ENCODE results near the gene EIF5AL1.
"Not testable (repeated sequence)": the region's sequence is repeated elsewhere in the genome, so short reads cannot be mapped to it uniquely, and the experiment has no call there.

The EIF5AL1 gene

GRCh38 chr10:79502561-79503309 is 9.6 kb upstream of the EIF5AL1 start:
- peak overlapping the region; percentile 29 for H3K27ac Mint-ChIP-seq
- peak; percentile 48 for DNase-seq
- H3K27me3 Mint-ChIP-seq (ENCODE audit: low read depth, poor library complexity): peaks cover 59% of the 10 kb centered on the region
- no peaks in the 10 kb centered on the region for H3K36me3 Mint-ChIP-seq (ENCODE audit: low read depth)
- peaks cover 6% of the 10 kb centered on the region for H3K4me1 Mint-ChIP-seq
- H3K4me3 Mint-ChIP-seq: peak overlapping the region; percentile 16
- H3K9me3 Mint-ChIP-seq: no peaks in the 10 kb centered on the region
- TF ChIP-seq, protein P1, sequence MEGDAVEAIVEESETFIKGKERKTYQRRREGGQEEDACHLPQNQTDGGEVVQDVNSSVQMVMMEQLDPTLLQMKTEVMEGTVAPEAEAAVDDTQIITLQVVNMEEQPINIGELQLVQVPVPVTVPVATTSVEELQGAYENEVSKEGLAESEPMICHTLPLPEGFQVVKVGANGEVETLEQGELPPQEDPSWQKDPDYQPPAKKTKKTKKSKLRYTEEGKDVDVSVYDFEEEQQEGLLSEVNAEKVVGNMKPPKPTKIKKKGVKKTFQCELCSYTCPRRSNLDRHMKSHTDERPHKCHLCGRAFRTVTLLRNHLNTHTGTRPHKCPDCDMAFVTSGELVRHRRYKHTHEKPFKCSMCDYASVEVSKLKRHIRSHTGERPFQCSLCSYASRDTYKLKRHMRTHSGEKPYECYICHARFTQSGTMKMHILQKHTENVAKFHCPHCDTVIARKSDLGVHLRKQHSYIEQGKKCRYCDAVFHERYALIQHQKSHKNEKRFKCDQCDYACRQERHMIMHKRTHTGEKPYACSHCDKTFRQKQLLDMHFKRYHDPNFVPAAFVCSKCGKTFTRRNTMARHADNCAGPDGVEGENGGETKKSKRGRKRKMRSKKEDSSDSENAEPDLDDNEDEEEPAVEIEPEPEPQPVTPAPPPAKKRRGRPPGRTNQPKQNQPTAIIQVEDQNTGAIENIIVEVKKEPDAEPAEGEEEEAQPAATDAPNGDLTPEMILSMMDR (IDR thresholded peaks at IDR 0.05): peak; percentile 53

GRCh38 chr10:79503787-79504186 is 8.5 kb upstream of the EIF5AL1 start:
- DNase-seq; H3K36me3 Mint-ChIP-seq (ENCODE audit: low read depth); H3K4me3 Mint-ChIP-seq; H3K27ac Mint-ChIP-seq; H3K4me1 Mint-ChIP-seq; H3K9me3 Mint-ChIP-seq: not testable (repeated sequence)
- H3K27me3 Mint-ChIP-seq (ENCODE audit: low read depth, poor library complexity): peaks cover 52% of the 10 kb centered on the region

- H3K27me3 Mint-ChIP-seq (ENCODE audit: low read depth, poor library complexity): peaks cover 48% of the 10 kb centered on the region
These were observed 7.8 kb upstream of the EIF5AL1 start for GRCh38 chr10:79504483-79504882.

GRCh38 chr10:79505328-79505727 is 7.0 kb upstream of the EIF5AL1 start:
- not testable (repeated sequence) for H3K4me1 Mint-ChIP-seq; DNase-seq; H3K36me3 Mint-ChIP-seq (ENCODE audit: low read depth); H3K9me3 Mint-ChIP-seq; H3K27ac Mint-ChIP-seq; H3K4me3 Mint-ChIP-seq
- H3K27me3 Mint-ChIP-seq (ENCODE audit: low read depth, poor library complexity): peaks cover 47% of the 10 kb centered on the region

More at GRCh38 chr10:79504483-79504882, 7.8 kb upstream of the EIF5AL1 start:
- H3K4me1 Mint-ChIP-seq; H3K36me3 Mint-ChIP-seq (ENCODE audit: low read depth); H3K27ac Mint-ChIP-seq; H3K9me3 Mint-ChIP-seq; DNase-seq; H3K4me3 Mint-ChIP-seq: not testable (repeated sequence)

- H3K27ac Mint-ChIP-seq: no peak overlapping the region
- H3K4me3 Mint-ChIP-seq: no peak overlapping the region
- no peak for DNase-seq
- H3K4me1 Mint-ChIP-seq: peaks cover 6% of the 10 kb centered on the region
- H3K27me3 Mint-ChIP-seq (ENCODE audit: low read depth, poor library complexity): peaks cover 47% of the 10 kb centered on the region
- no peaks in the 10 kb centered on the region for H3K9me3 Mint-ChIP-seq
- TF ChIP-seq, protein P1 (IDR thresholded peaks at IDR 0.05): no peak
- no peaks in the 10 kb centered on the region for H3K36me3 Mint-ChIP-seq (ENCODE audit: low read depth)
These were observed 6.5 kb upstream of the EIF5AL1 start for GRCh38 chr10:79505829-79506228.

GRCh38 chr10:79507440-79508167 is 4.7 kb upstream of the EIF5AL1 start:
- DNase-seq: no peak
- Mint-ChIP-seq H3K9me3 (no peaks in the 10 kb centered on the region), H3K27ac (no peak overlapping the region), H3K36me3 (ENCODE audit: low read depth) (no peaks in the 10 kb centered on the region), H3K4me3 (no peak overlapping the region), H3K27me3 (ENCODE audit: low read depth, poor library complexity) (peaks cover 40% of the 10 kb centered on the region), H3K4me1 (peaks cover 13% of the 10 kb centered on the region)
- TF ChIP-seq, protein P1 (IDR thresholded peaks at IDR 0.05): no peak

GRCh38 chr10:79508245-79508644 is 4.1 kb upstream of the EIF5AL1 start:
- H3K4me1 Mint-ChIP-seq; H3K27ac Mint-ChIP-seq; H3K36me3 Mint-ChIP-seq (ENCODE audit: low read depth); DNase-seq; H3K4me3 Mint-ChIP-seq; H3K9me3 Mint-ChIP-seq: not testable (repeated sequence)
- peaks cover 34% of the 10 kb centered on the region for H3K27me3 Mint-ChIP-seq (ENCODE audit: low read depth, poor library complexity)

DNA sequence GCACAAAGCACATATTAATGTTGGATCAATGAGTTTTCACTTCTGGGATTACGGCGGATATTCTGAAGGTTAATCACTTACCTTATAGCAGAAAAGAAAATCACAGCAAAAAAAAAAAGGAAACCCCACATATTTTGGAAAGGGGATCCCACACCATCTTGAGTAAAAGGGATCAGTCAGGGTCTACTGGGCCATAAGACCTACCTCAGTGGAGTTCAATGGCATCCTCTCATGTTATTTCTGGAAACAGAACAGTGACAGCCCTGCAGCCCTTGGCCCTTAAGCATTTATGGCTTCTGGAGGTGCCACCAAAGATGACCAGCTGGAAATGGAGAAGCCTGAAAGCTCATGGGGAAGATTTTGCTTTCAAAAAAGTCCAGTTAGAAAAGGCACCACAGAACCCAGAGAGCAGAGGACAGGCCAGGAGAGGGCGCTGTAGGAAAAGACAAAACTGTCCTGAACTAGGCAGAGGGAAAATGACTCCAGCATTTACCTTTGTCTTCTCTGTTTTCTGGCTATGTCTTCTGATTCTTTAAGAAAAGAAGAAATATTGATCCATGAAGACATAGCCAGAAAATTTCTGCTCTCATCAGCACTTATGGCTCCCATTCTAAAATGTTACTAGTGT is 2.9 kb upstream of the EIF5AL1 start:
- not testable (repeated sequence) for H3K9me3 Mint-ChIP-seq; H3K4me1 Mint-ChIP-seq; H3K36me3 Mint-ChIP-seq (ENCODE audit: low read depth); H3K27ac Mint-ChIP-seq; DNase-seq; H3K4me3 Mint-ChIP-seq
- peaks cover 38% of the 10 kb centered on the region for H3K27me3 Mint-ChIP-seq (ENCODE audit: low read depth, poor library complexity)

DNA sequence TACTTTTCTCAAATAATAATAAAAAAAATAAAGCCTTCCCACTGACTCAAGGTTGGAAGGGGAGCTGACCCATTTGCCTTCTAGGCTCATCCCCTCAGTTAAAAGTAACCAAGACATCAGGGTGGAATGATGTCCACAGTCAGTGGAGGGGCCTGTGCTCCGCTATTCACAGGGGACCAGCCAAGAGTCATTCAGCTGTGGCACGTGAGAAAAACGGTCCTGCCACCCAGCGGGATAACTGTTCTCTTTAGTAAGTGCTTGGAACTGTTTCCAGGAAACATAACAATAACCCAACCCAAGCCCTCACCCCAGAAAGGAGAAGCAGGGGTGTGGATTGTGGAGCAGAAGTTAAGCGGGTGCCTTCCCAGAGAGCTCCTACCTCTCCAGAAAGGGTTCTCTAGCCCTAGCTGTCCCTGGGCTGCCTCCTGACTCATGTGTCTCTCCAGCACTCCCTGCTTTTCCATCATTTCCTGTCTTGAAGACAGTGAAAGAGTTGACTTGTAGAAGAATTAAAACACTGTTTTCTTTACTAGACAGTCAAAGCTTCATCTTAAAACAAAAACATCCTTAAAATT is 2.3 kb upstream of the EIF5AL1 start:
- H3K36me3 Mint-ChIP-seq (ENCODE audit: low read depth); H3K4me1 Mint-ChIP-seq; DNase-seq; H3K4me3 Mint-ChIP-seq; H3K27ac Mint-ChIP-seq; H3K9me3 Mint-ChIP-seq: not testable (repeated sequence)
- peaks cover 38% of the 10 kb centered on the region for H3K27me3 Mint-ChIP-seq (ENCODE audit: low read depth, poor library complexity)

DNA sequence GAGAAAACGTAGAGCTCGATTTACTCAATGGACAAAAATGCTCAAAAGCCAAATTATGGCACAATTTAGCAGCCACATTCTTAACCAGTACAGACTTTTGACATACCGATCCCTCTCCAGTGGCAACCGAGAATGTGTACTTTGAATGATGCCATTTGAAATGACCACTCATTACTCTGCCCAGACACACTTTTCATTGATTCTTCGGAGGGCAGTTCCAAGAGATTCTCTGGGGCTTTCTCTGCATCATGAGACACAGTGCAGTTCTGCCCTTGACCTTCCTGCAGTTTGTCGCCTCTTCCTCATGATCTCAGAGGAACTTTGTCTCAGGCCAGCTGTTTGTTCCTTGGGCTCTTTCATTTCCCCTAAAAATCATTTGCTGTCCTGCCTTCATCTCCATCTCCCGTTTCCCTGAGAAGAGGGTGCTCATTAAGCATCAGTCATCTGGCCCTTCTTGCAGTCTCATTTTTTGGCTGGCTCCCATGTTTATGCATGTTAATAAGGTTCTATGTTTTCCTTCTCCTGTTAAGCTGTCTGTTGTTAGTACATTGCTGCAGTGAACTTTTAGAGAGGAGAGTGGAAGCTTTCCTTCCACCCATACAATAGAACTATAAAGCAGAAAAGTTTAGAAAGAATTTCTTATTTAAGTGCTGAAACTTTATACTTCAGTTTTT is 4.3 kb downstream of the EIF5AL1 start:
- peaks cover 10% of the 10 kb centered on the region for H3K4me1 Mint-ChIP-seq

More for the DNA sequence above, 4.3 kb downstream of the EIF5AL1 start:
- H3K9me3 Mint-ChIP-seq; H3K36me3 Mint-ChIP-seq (ENCODE audit: low read depth); H3K4me3 Mint-ChIP-seq; H3K27ac Mint-ChIP-seq; DNase-seq: not testable (repeated sequence)
- H3K27me3 Mint-ChIP-seq (ENCODE audit: low read depth, poor library complexity): peaks cover 16% of the 10 kb centered on the region
